KMS-11 (cell line): Measurements from ENCODE around the gene AP1B1.

Experiments used
- H2AFZ ChIP-seq: fragments of 200-600 bp; sonication (generic); 2 replicates; pipeline ENCODE4 v1.6.1; 2016; ENCODE audit warnings: antibody characterized with exemption, mixed run types, low read depth
- H3K27ac ChIP-seq: fragments of 200-600 bp; sonication (generic); 2 replicates; pipeline ENCODE4 v1.6.1; 2016; ENCODE audit warnings: mild to moderate bottlenecking, mixed run types
- H3K27me3 ChIP-seq: fragments of 200-600 bp; sonication (generic); 2 replicates; pipeline ENCODE4 v1.6.1; 2017; ENCODE audit warnings: mild to moderate bottlenecking, low read depth, mixed run types, moderate library complexity; ENCODE audit not compliant: insufficient read depth
- H3K36me3 ChIP-seq: fragments of 200-600 bp; sonication (generic); 2 replicates; pipeline ENCODE4 v1.6.1; 2017; ENCODE audit warnings: mild to moderate bottlenecking, mixed run types; ENCODE audit not compliant: insufficient read depth
- H3K4me1 ChIP-seq: fragments of 200-600 bp; sonication (generic); 2 replicates; pipeline ENCODE4 v1.6.1; 2016; ENCODE audit warnings: mild to moderate bottlenecking, low read depth, mixed run types; ENCODE audit not compliant: poor library complexity, severe bottlenecking
- H3K4me2 ChIP-seq: fragments of 200-600 bp; sonication (generic); 2 replicates; pipeline ENCODE4 v1.7.0; 2016; ENCODE audit warnings: mild to moderate bottlenecking, mixed run types
- H3K4me3 ChIP-seq: fragments of 200-600 bp; sonication (generic); IDR thresholded peaks from 2 replicates; pipeline ENCODE4 v1.6.1; 2017; ENCODE audit warnings: low read depth, low read length, mixed read lengths; ENCODE audit not compliant: insufficient read depth
- H3K79me2 ChIP-seq: fragments of 200-600 bp; sonication (generic); 2 replicates; pipeline ENCODE4 v1.6.1; 2016; ENCODE audit warnings: low read depth, mixed run types; ENCODE audit not compliant: insufficient read depth
- H3K9ac ChIP-seq: fragments of 200-600 bp; sonication (generic); 2 replicates; pipeline ENCODE4 v1.6.1; 2016; ENCODE audit warnings: mild to moderate bottlenecking, mixed run types
- H4K20me1 ChIP-seq: fragments of 200-600 bp; sonication (generic); 2 replicates; pipeline ENCODE4 v1.6.1; 2016; ENCODE audit warnings: mild to moderate bottlenecking, mixed run types; ENCODE audit not compliant: insufficient read depth
- CTCF ChIP-seq: fragments of 200-600 bp; sonication (generic); conservative IDR thresholded peaks from 2 replicates; pipeline ENCODE4 v1.6.1; 2017; ENCODE audit warnings: low read depth, mild to moderate bottlenecking, antibody characterized with exemption, low read length, moderate library complexity, mixed read lengths

AP1B1 gene

GRCh38 chr22:29302681-29303465, 85.5 kb downstream of the AP1B1 start:
- Histone ChIP-seq H3K9ac (no peak overlapping the region), H3K4me1 (no peaks in the 10 kb centered on the region), H3K36me3 (peaks cover 9% of the 10 kb centered on the region; the same call in 1 of the 2 replicates), H3K4me3 (no peak overlapping the region), H3K4me2 (no peak overlapping the region), H3K79me2 (no peaks in the 10 kb centered on the region), H3K27me3 (no peaks in the 10 kb centered on the region), H4K20me1 (no peaks in the 10 kb centered on the region), H2AFZ (no peak overlapping the region), H3K27ac (no peak overlapping the region)
- TF ChIP-seq CTCF: no peak

GRCh38 chr22:29302402-29302680, 86.0 kb downstream of the AP1B1 start:
- Histone ChIP-seq H3K4me2 (no peak overlapping the region), H4K20me1 (no peaks in the 10 kb centered on the region), H3K4me1 (no peaks in the 10 kb centered on the region), H3K27ac (no peak overlapping the region), H3K79me2 (no peaks in the 10 kb centered on the region), H2AFZ (no peak overlapping the region), H3K4me3 (no peak overlapping the region), H3K9ac (no peak overlapping the region), H3K27me3 (no peaks in the 10 kb centered on the region), H3K36me3 (peaks cover 9% of the 10 kb centered on the region; the same call in 1 of the 2 replicates)
- no peak for TF ChIP-seq CTCF

- no peaks in the 10 kb centered on the region for H3K79me2 ChIP-seq
- H3K4me3 ChIP-seq: no peak overlapping the region
- no peaks in the 10 kb centered on the region for H3K4me1 ChIP-seq
- no peaks in the 10 kb centered on the region for H4K20me1 ChIP-seq
- TF ChIP-seq CTCF: no peak
- no peaks in the 10 kb centered on the region for H3K27me3 ChIP-seq
- no peak overlapping the region for H2AFZ ChIP-seq
- no peak overlapping the region for H3K9ac ChIP-seq
- H3K36me3 ChIP-seq: peaks cover 9% of the 10 kb centered on the region; the same call in 1 of the 2 replicates
- no peak overlapping the region for H3K4me2 ChIP-seq
- H3K27ac ChIP-seq: no peak overlapping the region
Measured at GRCh38 chr22:29301716-29302401, 86.5 kb downstream of the AP1B1 start.

GRCh38 chr22:29300807-29301601, 87.4 kb downstream of the AP1B1 start:
- Histone ChIP-seq H3K4me2 (no peak overlapping the region), H3K4me1 (no peaks in the 10 kb centered on the region), H2AFZ (no peak overlapping the region), H3K27me3 (no peaks in the 10 kb centered on the region), H3K79me2 (no peaks in the 10 kb centered on the region; the same call in 1 of the 2 replicates), H3K27ac (no peak overlapping the region), H3K9ac (no peak overlapping the region), H3K4me3 (no peak overlapping the region), H3K36me3 (peaks cover 16% of the 10 kb centered on the region; the same call in 1 of the 2 replicates), H4K20me1 (no peaks in the 10 kb centered on the region)
- TF ChIP-seq CTCF: no peak
